Uterus (tissue), 4 donors: ENCODE measurements around the gene POLR2C. TPM values are rescaled to one million over a fixed set of nuclear protein-coding genes. Genes with fewer than 3 reads are reported as not detected.
A peak's percentile ranks its signal among the peaks of the same experiment; 100 is the strongest.

Source experiments
- DNase-seq, 2 donors: peaks; one replicate each; pipeline ENCODE4 v3.0.0-alpha.2; 2019 to 2020
- H3K27ac ChIP-seq, 2 donors: fragments of 200-600 bp; sonication (generic); 1 replicate in 1 of 2; 2 replicates in 1 of 2; pipeline ENCODE4 v1.5.1; 2016 to 2018
- H3K27me3 ChIP-seq, 2 donors: fragments of 200-600 bp; sonication (generic); one replicate each; pipeline ENCODE4 v1.5.1; 2018 to 2019; ENCODE audit warnings: control low read depth in 1 of 2
- H3K36me3 ChIP-seq, 2 donors: fragments of 200-600 bp; sonication (generic); one replicate each; pipeline ENCODE4 v1.5.1; 2019; ENCODE audit warnings: control low read depth in 1 of 2
- H3K4me1 ChIP-seq, 2 donors: fragments of 200-600 bp; sonication (generic); one replicate each; pipeline ENCODE4 v1.5.1; 2018 to 2019; ENCODE audit warnings: control low read depth in 1 of 2
- H3K4me3 ChIP-seq, 2 donors: fragments of 200-600 bp; sonication (generic); 1 replicate in 1 of 2; 2 replicates in 1 of 2; pipeline ENCODE4 v1.5.1; 2018 to 2019; ENCODE audit warnings: mild to moderate bottlenecking in 1 of 2
- H3K9me3 ChIP-seq, 2 donors: fragments of 200-600 bp; sonication (generic); one replicate each; pipeline ENCODE4 v1.5.1; 2019; ENCODE audit warnings: control low read depth in 1 of 2
- POLR2A ChIP-seq, 2 donors: fragments of 450-650 bp; IDR thresholded peaks; one replicate each; pipeline ENCODE4 v1.6.1; 2016; ENCODE audit warnings: antibody characterized with exemption in 2 of 2, mild to moderate bottlenecking in 1 of 2, moderate library complexity in 1 of 2
- intact Hi-C: fragments of 100-400 bp; cut with DNase I; formaldehyde crosslinking; loops from one replicate; pipeline ENCODE4 v1.15.1; 2023; ENCODE audit warnings: low total_unique reads
- total RNA-seq, 4 donors: library from RNA; depleted of rRNA in 3 of 4; stranded (reverse); fragments of >200 nt in 3 of 4; gene quantifications; one replicate each; pipeline versions ENCODE4 v1.1.0 to v1.2.4, GENCODE V29; 2014 to 2023
- TF ChIP-seq, protein P1 (sequence below), 4 experiments: fragments of 200-600 bp in 2 of 4; fragments of 450-650 bp in 2 of 4; sonication (generic) in 2 of 4; IDR thresholded peaks; one replicate each; pipeline ENCODE4 v1.5.1; 2016 to 2019; ENCODE audit warnings: antibody characterized with exemption in 4 of 4, mild to moderate bottlenecking in 2 of 4, moderate library complexity in 1 of 4
- donor health status: DM: yes; HTN: yes; CAD: no.

POLR2C gene
- total RNA-seq, 4 donors from 2014 or later = 64.3 to 460 (median 104) TPM

DNA sequence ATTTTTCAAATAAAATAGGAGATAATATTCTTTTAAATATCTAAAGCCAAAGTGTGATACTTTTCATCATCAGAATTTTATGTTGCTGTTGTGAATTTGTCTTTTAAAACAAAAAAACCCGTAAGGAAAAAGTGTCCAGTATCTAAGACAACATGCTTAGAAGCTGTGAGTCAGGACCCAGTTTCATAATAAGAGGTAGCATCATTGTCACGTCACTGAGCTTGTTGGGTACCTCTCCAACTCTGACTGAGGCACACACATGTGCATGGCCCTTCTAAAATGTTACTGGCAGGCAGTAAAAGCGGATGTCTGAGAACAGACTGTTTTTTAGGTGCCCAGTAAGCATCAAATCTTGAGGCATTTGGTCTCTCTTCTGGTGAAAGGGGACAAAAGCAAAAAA lies 17.8 kb upstream of the POLR2C start:
- intact Hi-C loops = no loop called here

DNA sequence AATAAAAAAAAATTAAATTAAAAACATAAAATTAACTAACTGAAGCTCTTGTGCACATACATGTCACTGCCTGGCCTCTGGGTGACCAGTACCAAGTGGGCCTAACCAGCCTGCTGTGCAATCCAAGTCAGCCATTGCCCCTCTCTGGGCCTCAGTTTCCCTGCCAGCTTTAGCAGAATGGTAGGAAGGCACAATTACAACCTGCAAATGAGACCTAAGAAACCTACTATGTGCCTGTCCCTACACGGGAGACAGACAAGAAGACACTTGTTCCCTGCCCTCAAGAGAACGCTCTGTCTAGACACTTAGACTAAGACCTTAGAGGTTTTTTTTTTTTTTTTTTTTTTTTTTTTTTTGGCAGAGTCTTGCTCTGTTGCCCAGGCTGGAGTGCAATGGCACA lies 17.0 kb upstream of the POLR2C start:
- Histone ChIP-seq H3K36me3 (no peaks in the 10 kb centered on the region), H3K27ac (no peak overlapping the region), H3K4me1 (no peaks in the 10 kb centered on the region), H3K4me3 (no peak overlapping the region), H3K27me3 (no peaks in the 10 kb centered on the region), H3K9me3 (no peaks in the 10 kb centered on the region)
- intact Hi-C loops = no loop called here
- TF ChIP-seq, protein P1, sequence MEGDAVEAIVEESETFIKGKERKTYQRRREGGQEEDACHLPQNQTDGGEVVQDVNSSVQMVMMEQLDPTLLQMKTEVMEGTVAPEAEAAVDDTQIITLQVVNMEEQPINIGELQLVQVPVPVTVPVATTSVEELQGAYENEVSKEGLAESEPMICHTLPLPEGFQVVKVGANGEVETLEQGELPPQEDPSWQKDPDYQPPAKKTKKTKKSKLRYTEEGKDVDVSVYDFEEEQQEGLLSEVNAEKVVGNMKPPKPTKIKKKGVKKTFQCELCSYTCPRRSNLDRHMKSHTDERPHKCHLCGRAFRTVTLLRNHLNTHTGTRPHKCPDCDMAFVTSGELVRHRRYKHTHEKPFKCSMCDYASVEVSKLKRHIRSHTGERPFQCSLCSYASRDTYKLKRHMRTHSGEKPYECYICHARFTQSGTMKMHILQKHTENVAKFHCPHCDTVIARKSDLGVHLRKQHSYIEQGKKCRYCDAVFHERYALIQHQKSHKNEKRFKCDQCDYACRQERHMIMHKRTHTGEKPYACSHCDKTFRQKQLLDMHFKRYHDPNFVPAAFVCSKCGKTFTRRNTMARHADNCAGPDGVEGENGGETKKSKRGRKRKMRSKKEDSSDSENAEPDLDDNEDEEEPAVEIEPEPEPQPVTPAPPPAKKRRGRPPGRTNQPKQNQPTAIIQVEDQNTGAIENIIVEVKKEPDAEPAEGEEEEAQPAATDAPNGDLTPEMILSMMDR (IDR thresholded peaks at IDR 0.05) = no peak
- no peak for TF ChIP-seq POLR2A (IDR thresholded peaks at IDR 0.05)
- no peak for DNase-seq

More for the DNA sequence above, 17.8 kb upstream of the POLR2C start:
- Histone ChIP-seq H3K9me3 (no peaks in the 10 kb centered on the region), H3K36me3 (no peaks in the 10 kb centered on the region), H3K4me3 (no peak overlapping the region), H3K27me3 (no peaks in the 10 kb centered on the region), H3K4me1 (no peaks in the 10 kb centered on the region), H3K27ac (no peak overlapping the region)
- TF ChIP-seq, protein P1 (IDR thresholded peaks at IDR 0.05) = no peak
- TF ChIP-seq POLR2A (IDR thresholded peaks at IDR 0.05) = no peak
- DNase-seq = no peak

- Histone ChIP-seq H3K9me3 (no peaks in the 10 kb centered on the region), H3K36me3 (no peaks in the 10 kb centered on the region), H3K4me3 (peak overlapping the region; percentile 84 to 99), H3K27me3 (no peaks in the 10 kb centered on the region), H3K4me1 (no peaks in the 10 kb centered on the region), H3K27ac (peak overlapping the region; percentile 86 to 88)
- TF ChIP-seq, protein P1 (IDR thresholded peaks at IDR 0.05) = no peak
- no peak for TF ChIP-seq POLR2A (IDR thresholded peaks at IDR 0.05)
- DNase-seq = peak in 1 of 2 donors; percentile 31
- intact Hi-C loops = no loop called here
These were observed 15.8 kb upstream of the POLR2C start for GRCh38 chr16:57446531-57447185.

DNA sequence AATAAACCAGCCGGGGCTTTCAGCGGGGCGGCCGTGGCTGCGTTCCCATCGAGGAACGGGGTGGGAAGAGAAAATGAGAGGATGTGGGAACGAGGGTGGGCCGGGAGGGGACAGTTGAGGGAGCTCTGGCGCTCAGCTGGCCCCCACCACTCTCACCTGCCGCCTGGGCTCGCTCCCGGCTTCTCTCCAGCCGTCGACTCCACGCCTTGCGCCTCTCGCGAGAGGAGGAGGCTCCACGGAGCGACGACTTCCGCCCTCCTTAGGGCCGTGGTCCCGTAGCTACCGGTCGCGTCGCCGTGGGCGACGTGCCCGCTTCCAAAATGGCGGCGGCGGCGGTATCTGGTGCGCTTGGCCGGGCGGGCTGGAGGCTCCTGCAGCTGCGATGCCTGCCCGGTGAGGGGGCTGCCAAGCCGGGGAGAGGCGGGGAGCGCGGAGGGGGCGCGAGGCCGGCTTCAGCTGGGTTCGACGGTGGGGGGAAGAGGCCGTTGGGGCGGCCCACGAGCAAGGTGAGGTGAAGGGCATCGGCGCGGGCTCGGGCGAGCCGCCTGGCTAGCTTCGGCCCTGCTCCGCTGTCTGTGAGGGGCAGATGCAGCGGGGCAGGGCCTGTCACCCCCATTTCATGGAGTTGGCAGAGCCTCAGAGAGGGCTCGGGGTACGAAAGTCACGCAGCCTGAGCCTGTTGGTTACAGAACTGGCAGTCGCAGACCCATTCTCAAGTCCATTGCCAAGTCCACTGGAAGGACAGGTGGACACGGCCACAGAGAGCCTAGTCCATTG lies 15.1 kb upstream of the POLR2C start, which contains the start of the genes CIAPIN1 and COQ9:
Gene CIAPIN1, minus strand, starts transcription at position 200 of the 777 bp plus-strand sequence. CDS start 6,457 bp downstream, outside the sequence.
Gene COQ9, plus strand, starts transcription at position 294 of the 777 bp plus-strand sequence. Its CDS starts 27 bp downstream, at position 321.
- H3K27me3 ChIP-seq = no peaks in the 10 kb centered on the region
- DNase-seq = peak; percentile 94 to 95
- no peaks in the 10 kb centered on the region for H3K36me3 ChIP-seq
- H3K27ac ChIP-seq = peak within 1 kb of the TSS; percentile 86 to 88
- intact Hi-C loops = no loop called here
- TF ChIP-seq, protein P1 (IDR thresholded peaks at IDR 0.05) = peak in 2 of 4 experiments; percentile 19 to 33
- peak; percentile 60 to 84 for TF ChIP-seq POLR2A (IDR thresholded peaks at IDR 0.05)
- H3K4me3 ChIP-seq = peak within 1 kb of the TSS; percentile 84 to 99
- H3K4me1 ChIP-seq = no peaks in the 10 kb centered on the region
- no peaks in the 10 kb centered on the region for H3K9me3 ChIP-seq

DNA sequence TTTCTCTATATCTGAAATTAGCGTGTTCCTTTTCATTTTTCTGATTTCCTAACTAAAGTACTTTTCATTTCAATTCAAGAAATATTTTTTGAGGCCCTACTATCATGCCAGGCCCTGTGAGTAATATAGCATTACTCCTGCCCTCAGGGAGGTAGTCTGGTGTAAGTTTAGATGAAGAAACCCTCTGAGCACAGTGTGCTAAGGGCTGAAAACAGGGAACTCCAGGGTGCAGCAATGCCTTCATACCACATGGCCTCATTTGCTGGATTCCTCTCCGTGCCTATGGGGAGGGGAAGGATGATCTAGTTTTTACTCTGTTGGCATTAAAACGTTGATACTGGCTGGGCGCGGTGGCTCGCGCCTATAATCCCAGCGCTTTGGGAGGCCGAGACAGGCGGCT lies 10.5 kb upstream of the POLR2C start:
- no peaks in the 10 kb centered on the region for H3K9me3 ChIP-seq
- H3K4me3 ChIP-seq = no peak overlapping the region
- H3K36me3 ChIP-seq = no peaks in the 10 kb centered on the region
- H3K4me1 ChIP-seq = no peaks in the 10 kb centered on the region
- H3K27me3 ChIP-seq = no peaks in the 10 kb centered on the region
- no peak for TF ChIP-seq POLR2A (IDR thresholded peaks at IDR 0.05)
- TF ChIP-seq, protein P1 (IDR thresholded peaks at IDR 0.05) = no peak
- no peak for DNase-seq
- H3K27ac ChIP-seq = no peak overlapping the region
- intact Hi-C loops = no loop called here
